Bronchial epithelial cell (primary cell): ENCODE results near the gene PALB2. TPM values are rescaled to one million over a fixed set of nuclear protein-coding genes. Genes with fewer than 3 reads are reported as not detected.
A peak's percentile ranks its signal among the peaks of the same experiment; 100 is the strongest.

Experiments
- DNase-seq: peaks from one replicate; pipeline ENCODE4 v3.0.0-alpha.2; 2010; ENCODE audit warnings: low read depth
- FAIRE-seq: peaks from 2 replicates; lab custom pipeline; 2011; peaks lifted over from hg19 to GRCh38; lab: Jason Lieb, UNC
- H3K27me3 ChIP-seq: 2 replicates; pipeline ENCODE4 v1.5.1; 2011; ENCODE audit warnings: low read length; ENCODE audit not compliant: control insufficient read depth, insufficient read depth
- H3K36me3 ChIP-seq: 2 replicates; pipeline ENCODE4 v1.5.1; 2011; ENCODE audit warnings: low read length; ENCODE audit not compliant: control insufficient read depth, insufficient read depth
- H3K4me3 ChIP-seq: 2 replicates; pipeline ENCODE4 v1.5.1; 2011; ENCODE audit warnings: mild to moderate bottlenecking, low read depth, low read length, control low read depth
- total RNA-seq: library from RNA; depleted of rRNA; stranded (reverse); fragments of >200 nt; gene quantifications from 2 replicates; pipeline ENCODE4 v1.2.1, GENCODE V29; 2014
- TF ChIP-seq, protein P1 (sequence below): IDR thresholded peaks from 2 replicates; pipeline ENCODE4 v1.5.1; 2011; ENCODE audit warnings: mild to moderate bottlenecking, moderate library complexity, low read length, control low read depth, inconsistent platforms; ENCODE audit not compliant: insufficient read depth, severe bottlenecking

PALB2 gene
- total RNA-seq, 1 donor from 2014 or later = 9.7 TPM

DNA sequence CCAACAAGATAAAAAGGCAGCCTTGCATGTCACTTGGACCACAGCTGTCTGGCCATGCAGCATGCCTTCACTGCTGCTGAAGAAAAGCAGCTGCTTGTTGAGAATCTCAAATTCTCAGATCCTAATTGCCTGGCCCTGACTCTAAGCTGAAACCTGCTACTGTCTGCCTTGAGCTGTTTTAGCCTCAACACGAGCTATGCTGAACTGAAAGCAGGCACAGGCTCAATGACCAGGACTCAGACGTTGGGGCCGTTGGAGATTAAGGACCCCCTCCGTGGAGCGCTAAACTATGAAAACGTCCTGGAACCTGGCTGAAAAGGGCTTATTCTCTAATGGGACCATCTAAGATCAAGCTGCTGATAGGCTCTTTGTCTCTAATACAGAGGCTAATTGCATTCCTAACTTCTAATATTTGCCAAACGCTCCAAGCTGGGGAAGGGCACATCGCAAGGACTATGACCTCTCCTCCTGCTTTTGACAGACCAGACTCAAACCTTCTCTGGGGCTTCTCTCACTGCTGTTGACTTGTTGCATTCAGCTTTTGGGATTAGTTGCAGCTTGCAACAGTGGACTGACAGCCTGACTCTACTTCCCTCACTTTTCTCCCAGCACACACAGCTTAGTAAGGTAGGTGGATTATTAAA is 33.0 kb upstream of the PALB2 start:
- FAIRE-seq = no peak
- Histone ChIP-seq H3K4me3 (no peak overlapping the region), H3K27me3 (no peaks in the 10 kb centered on the region), H3K36me3 (peaks cover 8% of the 10 kb centered on the region)
- no peak for DNase-seq
- TF ChIP-seq, protein P1, sequence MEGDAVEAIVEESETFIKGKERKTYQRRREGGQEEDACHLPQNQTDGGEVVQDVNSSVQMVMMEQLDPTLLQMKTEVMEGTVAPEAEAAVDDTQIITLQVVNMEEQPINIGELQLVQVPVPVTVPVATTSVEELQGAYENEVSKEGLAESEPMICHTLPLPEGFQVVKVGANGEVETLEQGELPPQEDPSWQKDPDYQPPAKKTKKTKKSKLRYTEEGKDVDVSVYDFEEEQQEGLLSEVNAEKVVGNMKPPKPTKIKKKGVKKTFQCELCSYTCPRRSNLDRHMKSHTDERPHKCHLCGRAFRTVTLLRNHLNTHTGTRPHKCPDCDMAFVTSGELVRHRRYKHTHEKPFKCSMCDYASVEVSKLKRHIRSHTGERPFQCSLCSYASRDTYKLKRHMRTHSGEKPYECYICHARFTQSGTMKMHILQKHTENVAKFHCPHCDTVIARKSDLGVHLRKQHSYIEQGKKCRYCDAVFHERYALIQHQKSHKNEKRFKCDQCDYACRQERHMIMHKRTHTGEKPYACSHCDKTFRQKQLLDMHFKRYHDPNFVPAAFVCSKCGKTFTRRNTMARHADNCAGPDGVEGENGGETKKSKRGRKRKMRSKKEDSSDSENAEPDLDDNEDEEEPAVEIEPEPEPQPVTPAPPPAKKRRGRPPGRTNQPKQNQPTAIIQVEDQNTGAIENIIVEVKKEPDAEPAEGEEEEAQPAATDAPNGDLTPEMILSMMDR = no peak

DNA sequence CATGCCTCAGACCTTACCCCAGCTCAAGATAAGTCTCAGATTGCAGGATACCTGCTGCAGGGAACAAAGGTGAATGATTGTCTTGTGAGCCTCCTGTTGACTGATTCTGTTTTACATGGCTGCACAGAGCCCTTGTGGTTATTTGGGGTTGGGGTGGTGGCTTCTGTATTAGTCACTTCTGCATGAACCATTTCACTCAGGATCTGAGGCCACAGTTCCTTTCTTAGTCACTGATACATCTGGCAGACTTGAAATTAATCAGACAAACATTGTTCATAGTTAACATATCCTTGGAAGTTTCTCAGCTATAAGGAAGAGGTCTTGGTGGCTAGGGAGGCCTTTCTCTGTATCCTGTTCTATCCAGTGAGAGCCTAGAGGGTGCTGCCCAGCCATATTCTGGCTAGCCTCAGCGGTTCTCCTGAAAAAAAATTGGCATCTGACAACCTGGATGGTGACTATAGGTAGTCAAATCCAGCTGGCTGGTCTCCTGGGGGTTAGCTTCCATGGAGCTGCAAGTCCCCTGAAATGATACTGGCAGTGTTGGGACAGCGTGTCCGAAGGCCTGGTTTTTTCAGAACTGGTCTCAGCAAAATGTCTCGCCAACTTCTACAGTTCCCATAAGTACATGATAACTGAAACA is 29.1 kb upstream of the PALB2 start:
- no peak for FAIRE-seq
- peaks cover 13% of the 10 kb centered on the region for H3K36me3 ChIP-seq
- H3K4me3 ChIP-seq = no peak overlapping the region
- DNase-seq = peak; percentile 93
- H3K27me3 ChIP-seq = no peaks in the 10 kb centered on the region
- TF ChIP-seq, protein P1 = no peak

DNA sequence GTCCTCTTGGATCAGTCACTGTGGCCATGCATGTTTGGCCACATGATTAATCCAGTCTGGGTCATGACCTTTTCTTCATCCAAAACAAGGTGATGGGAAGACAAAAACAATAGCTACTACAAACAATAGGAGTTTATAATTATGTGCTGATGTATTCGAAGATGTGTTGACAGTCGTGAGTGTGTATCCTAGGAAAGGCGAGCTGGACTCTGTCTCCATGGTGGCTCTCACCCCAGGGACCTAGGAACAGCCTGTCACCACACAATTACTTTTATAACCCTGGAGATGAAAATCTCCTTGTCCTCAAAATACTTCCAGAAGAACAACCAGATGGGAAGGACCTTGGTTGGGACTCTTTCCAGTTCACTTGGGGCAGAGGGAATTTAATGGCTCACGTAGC is 27.8 kb upstream of the PALB2 start:
- TF ChIP-seq, protein P1 = no peak
- DNase-seq = no peak
- Histone ChIP-seq H3K36me3 (peaks cover 15% of the 10 kb centered on the region), H3K27me3 (no peaks in the 10 kb centered on the region), H3K4me3 (no peak overlapping the region)
- FAIRE-seq = no peak

DNA sequence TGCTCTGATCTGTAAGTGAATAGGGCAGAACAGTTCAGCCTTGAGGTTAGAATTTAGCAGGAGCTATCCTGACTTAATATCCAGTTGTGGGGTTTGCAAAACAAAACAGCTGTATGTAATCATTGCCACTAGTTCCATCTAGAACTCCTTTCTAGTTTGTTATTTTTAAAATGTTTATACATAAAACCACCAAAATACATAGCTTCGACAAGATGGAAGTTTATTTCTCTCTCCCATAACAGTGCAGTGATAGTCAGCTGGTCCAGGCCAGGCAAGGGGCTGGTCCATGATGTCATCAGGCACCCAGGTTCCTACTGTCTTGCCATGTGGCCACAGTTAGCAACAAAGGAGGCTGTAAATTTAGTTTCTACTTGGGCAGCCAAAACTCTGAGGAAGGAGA is 27.1 kb upstream of the PALB2 start:
- peaks cover 16% of the 10 kb centered on the region for H3K36me3 ChIP-seq
- TF ChIP-seq, protein P1 = no peak
- no peaks in the 10 kb centered on the region for H3K27me3 ChIP-seq
- no peak overlapping the region for H3K4me3 ChIP-seq
- no peak for DNase-seq
- no peak for FAIRE-seq

DNA sequence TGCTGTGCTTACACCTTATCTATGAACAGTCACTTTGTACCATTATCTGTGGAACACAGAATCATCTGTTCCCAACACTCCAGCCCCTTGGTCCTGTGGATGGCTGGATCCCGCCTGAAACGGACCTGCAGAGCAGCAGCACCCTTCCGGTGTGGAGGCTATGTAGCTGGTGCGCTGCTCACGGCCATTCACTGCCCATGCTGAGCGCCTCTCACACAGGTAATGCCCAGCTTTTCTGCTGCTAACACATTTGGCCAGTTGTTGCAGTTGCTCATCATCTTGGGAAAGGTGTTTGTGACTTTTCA is 26.2 kb upstream of the PALB2 start:
- H3K36me3 ChIP-seq = peaks cover 20% of the 10 kb centered on the region
- TF ChIP-seq, protein P1 = no peak
- no peaks in the 10 kb centered on the region for H3K27me3 ChIP-seq
- DNase-seq (no peak), FAIRE-seq (no peak)
- no peak overlapping the region for H3K4me3 ChIP-seq
